PC-9 (cell line): ENCODE data around the gene SLC25A25.

ENCODE experiments used
- EZH2 ChIP-seq: fragments of 200-600 bp; sonication (generic); IDR thresholded peaks from 2 replicates; pipeline ENCODE4 v1.8.0; 2017; ENCODE audit warnings: antibody characterized with exemption, low read depth
- TF ChIP-seq, protein P1 (sequence below): fragments of 200-600 bp; sonication (generic); conservative IDR thresholded peaks from 2 replicates; pipeline ENCODE4 v1.6.1; 2017; ENCODE audit warnings: mixed run types, antibody characterized with exemption, mild to moderate bottlenecking, moderate library complexity

DNA sequence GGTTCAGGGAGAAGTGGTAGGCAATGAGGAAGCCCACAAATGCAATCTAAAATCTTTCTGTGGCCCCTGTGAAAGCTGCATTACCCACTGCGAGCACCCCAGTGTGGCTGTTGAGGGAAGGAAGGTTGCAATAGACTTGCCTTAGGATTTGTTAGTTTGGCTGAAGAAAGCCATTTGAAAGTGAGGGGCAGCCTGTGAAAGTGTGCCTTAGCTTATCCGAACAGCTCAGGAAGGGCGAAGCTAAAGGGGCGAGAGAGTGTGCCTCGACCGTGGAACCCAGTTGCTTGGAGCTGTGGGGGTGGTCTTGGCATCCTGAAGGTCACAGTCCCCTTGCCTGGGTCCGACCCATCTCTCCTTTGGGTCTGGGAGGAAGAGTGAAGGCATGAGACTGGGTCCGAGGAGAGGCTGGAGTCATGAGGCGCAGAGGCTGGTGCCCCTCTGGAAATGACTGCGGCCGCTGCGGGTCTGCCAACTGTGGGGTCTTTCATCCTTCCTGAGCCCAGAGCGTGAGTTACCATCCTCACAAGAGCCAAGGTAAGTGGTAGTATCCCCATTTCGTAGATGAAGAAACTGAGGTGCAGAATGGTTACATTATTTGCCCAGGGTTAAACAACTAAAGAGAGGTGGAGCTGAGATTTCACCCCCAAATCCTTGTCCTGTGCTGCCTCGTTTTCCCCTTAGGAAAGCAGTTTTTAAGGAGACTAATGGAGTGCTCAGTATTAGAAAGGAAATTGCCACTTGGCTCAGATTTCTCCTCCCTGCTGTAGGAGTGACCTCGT, 24.4 kb downstream of the SLC25A25 start:
- TF ChIP-seq, protein P1, sequence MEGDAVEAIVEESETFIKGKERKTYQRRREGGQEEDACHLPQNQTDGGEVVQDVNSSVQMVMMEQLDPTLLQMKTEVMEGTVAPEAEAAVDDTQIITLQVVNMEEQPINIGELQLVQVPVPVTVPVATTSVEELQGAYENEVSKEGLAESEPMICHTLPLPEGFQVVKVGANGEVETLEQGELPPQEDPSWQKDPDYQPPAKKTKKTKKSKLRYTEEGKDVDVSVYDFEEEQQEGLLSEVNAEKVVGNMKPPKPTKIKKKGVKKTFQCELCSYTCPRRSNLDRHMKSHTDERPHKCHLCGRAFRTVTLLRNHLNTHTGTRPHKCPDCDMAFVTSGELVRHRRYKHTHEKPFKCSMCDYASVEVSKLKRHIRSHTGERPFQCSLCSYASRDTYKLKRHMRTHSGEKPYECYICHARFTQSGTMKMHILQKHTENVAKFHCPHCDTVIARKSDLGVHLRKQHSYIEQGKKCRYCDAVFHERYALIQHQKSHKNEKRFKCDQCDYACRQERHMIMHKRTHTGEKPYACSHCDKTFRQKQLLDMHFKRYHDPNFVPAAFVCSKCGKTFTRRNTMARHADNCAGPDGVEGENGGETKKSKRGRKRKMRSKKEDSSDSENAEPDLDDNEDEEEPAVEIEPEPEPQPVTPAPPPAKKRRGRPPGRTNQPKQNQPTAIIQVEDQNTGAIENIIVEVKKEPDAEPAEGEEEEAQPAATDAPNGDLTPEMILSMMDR, result no peak
- no peak for TF ChIP-seq EZH2
